Caco-2 (cell line): ENCODE data around the gene MGLL. TPM values are rescaled to one million over a fixed set of nuclear protein-coding genes. Genes with fewer than 3 reads are reported as not detected.

Experiments used
- BruUV-seq: library from RNA; stranded (reverse); fragments of 400-500 nt; replicated peaks from 2 replicates; lab custom pipeline; 2021; lab: Mats Ljungman, UMichigan
- CTCF ChIA-PET: fragments of 300-600 bp; sonication (Branson Sonifier 250); formaldehyde crosslinking; loops from one replicate; lab custom pipeline; 2022; ENCODE audit warnings: antibody characterized with exemption; lab: Charles Lee
- POLR2A ChIA-PET: fragments of 300-600 bp; sonication (Branson Sonifier 250); formaldehyde crosslinking; loops from one replicate; lab custom pipeline; 2022; ENCODE audit warnings: antibody characterized with exemption; lab: Charles Lee
- DNase-seq, 2 experiments: peaks; one replicate each; pipeline versions ENCODE4 v3.0.0 to v3.0.0-alpha.2; 2020 to 2022
- H3K27me3 ChIP-seq: replicated peaks from 2 replicates; pipeline ENCODE4 v1.6.0; 2011; ENCODE audit warnings: low read length; ENCODE audit not compliant: control insufficient read depth, insufficient read depth
- H3K36me3 ChIP-seq: 2 replicates; pipeline ENCODE4 v1.5.1; 2011; ENCODE audit warnings: low read length; ENCODE audit not compliant: control insufficient read depth, insufficient read depth
- H3K4me1 ChIP-seq: fragments of 250-450 bp; sonication (Bioruptor Pico); 2 replicates; pipeline ENCODE4 v1.5.1; 2020; ENCODE audit warnings: mild to moderate bottlenecking
- H3K4me3 ChIP-seq: 2 replicates; pipeline ENCODE4 v1.5.1; 2011; ENCODE audit warnings: low read depth, mild to moderate bottlenecking, control low read depth, low read length
- H3K9me3 ChIP-seq: fragments of 250-450 bp; sonication (Bioruptor Pico); 2 replicates; pipeline ENCODE4 v1.5.1; 2020; ENCODE audit warnings: mild to moderate bottlenecking, moderate library complexity
- H3K27ac Mint-ChIP-seq: one replicate; pipeline ENCODE4 v1.8.0; 2022; ENCODE audit warnings: mixed read lengths; ENCODE audit not compliant: unreplicated experiment
- H3K27me3 Mint-ChIP-seq: one replicate; pipeline ENCODE4 v1.8.0; 2022; ENCODE audit warnings: mixed read lengths; ENCODE audit not compliant: insufficient read depth, unreplicated experiment
- H3K36me3 Mint-ChIP-seq: one replicate; pipeline ENCODE4 v1.8.0; 2022; ENCODE audit warnings: mild to moderate bottlenecking, mixed read lengths; ENCODE audit not compliant: insufficient read depth, unreplicated experiment
- H3K4me1 Mint-ChIP-seq: one replicate; pipeline ENCODE4 v1.8.0; 2022; ENCODE audit warnings: low read depth, mixed read lengths; ENCODE audit not compliant: unreplicated experiment
- H3K4me3 Mint-ChIP-seq: one replicate; pipeline ENCODE4 v1.8.0; 2022; ENCODE audit warnings: mild to moderate bottlenecking, moderate library complexity, mixed read lengths; ENCODE audit not compliant: unreplicated experiment
- H3K9me3 Mint-ChIP-seq: one replicate; pipeline ENCODE4 v1.8.0; 2022; ENCODE audit warnings: mixed read lengths; ENCODE audit not compliant: unreplicated experiment
- CTCF ChIP-seq, 2 experiments: fragments of 200-600 bp in 1 of 2; IDR thresholded peaks; 1 replicate in 1 of 2; 2 replicates in 1 of 2; pipeline versions ENCODE4 v1.5.1 to v1.8.0; 2011 to 2022; ENCODE audit warnings: antibody characterized with exemption in 1 of 2, control low read depth in 1 of 2, inconsistent platforms in 1 of 2, low read depth in 1 of 2, low read length in 1 of 2, mild to moderate bottlenecking in 1 of 2, moderate library complexity in 1 of 2; ENCODE audit not compliant: insufficient read depth in 1 of 2, severe bottlenecking in 1 of 2, unreplicated experiment in 1 of 2
- intact Hi-C: fragments of 100-400 bp; cut with micrococcal nuclease; formaldehyde crosslinking; loops from one replicate; pipeline ENCODE4 v1.10.0; 2022; ENCODE audit not compliant: unreplicated experiment
- total RNA-seq: library from RNA; stranded (reverse); gene quantifications from 2 replicates; pipeline ENCODE4 v1.2.3, GENCODE V29; 2022

The MGLL gene
- total RNA-seq, 1 experiment from 2014 or later, result 7.8 TPM

- H3K4me3 Mint-ChIP-seq, result no peak overlapping the region
- no peak for TF ChIP-seq CTCF (IDR thresholded peaks at IDR 0.05; ENCODE audit: insufficient read depth in 1 of 2, low read depth in 1 of 2, low read length in 1 of 2, severe bottlenecking in 1 of 2, unreplicated experiment in 1 of 2)
- H3K27ac Mint-ChIP-seq, result no peak overlapping the region
- Histone ChIP-seq H3K4me3 (no peak overlapping the region), H3K27me3 (no peaks in the 10 kb centered on the region), H3K36me3 (no peaks in the 10 kb centered on the region), H3K4me1 (no peaks in the 10 kb centered on the region), H3K9me3 (no peaks in the 10 kb centered on the region)
- ChIA-PET POLR2A (no interaction called here), CTCF (no interaction called here)
- H3K27me3 Mint-ChIP-seq, result peaks cover 4% of the 10 kb centered on the region
- no peaks in the 10 kb centered on the region for H3K9me3 Mint-ChIP-seq
- no TSS peak for BruUV-seq
- no peaks in the 10 kb centered on the region for H3K4me1 Mint-ChIP-seq
- intact Hi-C loops, result no loop called here
- H3K36me3 Mint-ChIP-seq, result no peaks in the 10 kb centered on the region
- DNase-seq, result no peak
These were observed 90.0 kb downstream of the MGLL start for GRCh38 chr3:127732303-127732702.

- intact Hi-C loops, result no loop called here
- ChIA-PET CTCF (no interaction called here), POLR2A (no interaction called here)
- H3K27me3 Mint-ChIP-seq, result peaks cover 4% of the 10 kb centered on the region
- no peaks in the 10 kb centered on the region for H3K9me3 ChIP-seq
- H3K27me3 ChIP-seq, result no peaks in the 10 kb centered on the region
- H3K27ac Mint-ChIP-seq, result no peak overlapping the region
- H3K36me3 Mint-ChIP-seq, result no peaks in the 10 kb centered on the region
- BruUV-seq, result no TSS peak
- no peak overlapping the region for H3K4me3 ChIP-seq
- no peaks in the 10 kb centered on the region for H3K4me1 Mint-ChIP-seq
- H3K9me3 Mint-ChIP-seq, result no peaks in the 10 kb centered on the region
- DNase-seq, result no peak
- H3K4me1 ChIP-seq, result no peaks in the 10 kb centered on the region
- no peak overlapping the region for H3K4me3 Mint-ChIP-seq
- no peak for TF ChIP-seq CTCF (IDR thresholded peaks at IDR 0.05; ENCODE audit: insufficient read depth in 1 of 2, low read depth in 1 of 2, low read length in 1 of 2, severe bottlenecking in 1 of 2, unreplicated experiment in 1 of 2)
- no peaks in the 10 kb centered on the region for H3K36me3 ChIP-seq
These were observed 90.6 kb downstream of the MGLL start for GRCh38 chr3:127731546-127732289.

- no peak for TF ChIP-seq CTCF (IDR thresholded peaks at IDR 0.05; ENCODE audit: insufficient read depth in 1 of 2, low read depth in 1 of 2, low read length in 1 of 2, severe bottlenecking in 1 of 2, unreplicated experiment in 1 of 2)
- H3K27me3 ChIP-seq, result no peaks in the 10 kb centered on the region
- H3K9me3 Mint-ChIP-seq, result peaks cover 6% of the 10 kb centered on the region
- H3K9me3 ChIP-seq, result no peaks in the 10 kb centered on the region
- intact Hi-C loops, result no loop called here
- no TSS peak for BruUV-seq
- H3K4me3 ChIP-seq, result no peak overlapping the region
- H3K4me3 Mint-ChIP-seq, result no peak overlapping the region
- no peaks in the 10 kb centered on the region for H3K4me1 Mint-ChIP-seq
- CTCF ChIA-PET, result no interaction called here
- no peaks in the 10 kb centered on the region for H3K36me3 Mint-ChIP-seq
- peaks cover 4% of the 10 kb centered on the region for H3K27me3 Mint-ChIP-seq
- no peaks in the 10 kb centered on the region for H3K36me3 ChIP-seq
- POLR2A ChIA-PET, result no interaction called here
- no peaks in the 10 kb centered on the region for H3K4me1 ChIP-seq
- DNase-seq, result no peak
- no peak overlapping the region for H3K27ac Mint-ChIP-seq
These were observed 91.5 kb downstream of the MGLL start for GRCh38 chr3:127730666-127731295.
